Measurements from ENCODE around the gene EBF3. TPM values are rescaled to one million over a fixed set of nuclear protein-coding genes. Genes with fewer than 3 reads are reported as not detected.

The EBF3 gene
- total RNA-seq, 1 experiment from 2014 or later: 56.2 TPM

DNA sequence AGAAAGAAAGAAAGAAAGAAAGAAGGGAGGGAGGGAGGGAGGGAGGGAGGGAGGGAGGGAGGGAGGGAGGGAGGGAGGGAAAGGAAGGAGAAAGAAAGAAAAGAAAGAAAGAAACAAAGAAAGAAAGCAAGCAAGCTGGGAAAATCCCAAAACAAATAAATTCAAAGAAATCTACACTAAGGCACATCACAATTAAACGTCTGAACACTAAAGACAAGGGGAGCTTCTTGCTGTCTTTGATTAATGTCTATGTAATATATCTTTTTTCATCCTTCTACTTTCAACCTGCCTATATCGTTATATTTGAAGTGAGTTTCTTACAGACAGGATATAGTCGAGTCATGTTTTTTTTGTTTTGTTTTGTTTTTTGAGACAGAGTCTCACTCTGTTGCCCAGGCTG, 28.3 kb upstream of the EBF3 start:
- no peak for TF ChIP-seq EZH2 (IDR thresholded peaks at IDR 0.05; ENCODE audit: borderline replicate concordance, low read depth, low read length, poor library complexity, severe bottlenecking)
- TF ChIP-seq, protein P1, sequence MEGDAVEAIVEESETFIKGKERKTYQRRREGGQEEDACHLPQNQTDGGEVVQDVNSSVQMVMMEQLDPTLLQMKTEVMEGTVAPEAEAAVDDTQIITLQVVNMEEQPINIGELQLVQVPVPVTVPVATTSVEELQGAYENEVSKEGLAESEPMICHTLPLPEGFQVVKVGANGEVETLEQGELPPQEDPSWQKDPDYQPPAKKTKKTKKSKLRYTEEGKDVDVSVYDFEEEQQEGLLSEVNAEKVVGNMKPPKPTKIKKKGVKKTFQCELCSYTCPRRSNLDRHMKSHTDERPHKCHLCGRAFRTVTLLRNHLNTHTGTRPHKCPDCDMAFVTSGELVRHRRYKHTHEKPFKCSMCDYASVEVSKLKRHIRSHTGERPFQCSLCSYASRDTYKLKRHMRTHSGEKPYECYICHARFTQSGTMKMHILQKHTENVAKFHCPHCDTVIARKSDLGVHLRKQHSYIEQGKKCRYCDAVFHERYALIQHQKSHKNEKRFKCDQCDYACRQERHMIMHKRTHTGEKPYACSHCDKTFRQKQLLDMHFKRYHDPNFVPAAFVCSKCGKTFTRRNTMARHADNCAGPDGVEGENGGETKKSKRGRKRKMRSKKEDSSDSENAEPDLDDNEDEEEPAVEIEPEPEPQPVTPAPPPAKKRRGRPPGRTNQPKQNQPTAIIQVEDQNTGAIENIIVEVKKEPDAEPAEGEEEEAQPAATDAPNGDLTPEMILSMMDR (conservative IDR thresholded peaks at IDR 0.05; ENCODE audit: low read depth, low read length): no peak
- Histone ChIP-seq H3K9me3 (ENCODE audit: low read depth, low read length, poor library complexity, severe bottlenecking) (no peaks in the 10 kb centered on the region), H3K36me3 (ENCODE audit: insufficient read depth, low read length, poor library complexity, severe bottlenecking) (no peaks in the 10 kb centered on the region), H3K27me3 (replicated peaks; ENCODE audit: insufficient read depth, low read depth, low read length, poor library complexity) (peaks cover 46% of the 10 kb centered on the region), H3K4me3 (ENCODE audit: low read depth, low read length, poor library complexity, severe bottlenecking) (no peak overlapping the region), H3K27ac (ENCODE audit: low read depth, low read length, poor library complexity, severe bottlenecking) (no peak overlapping the region), H3K4me1 (ENCODE audit: insufficient read depth, low read length, poor library complexity, severe bottlenecking) (no peaks in the 10 kb centered on the region)
- intact Hi-C loops (cut with micrococcal nuclease; ENCODE audit: unreplicated experiment): no loop called here
- no peak for DNase-seq (ENCODE audit: low spot score)
- no TSS peak for BruUV-seq (replicated peaks)
- CTCF ChIA-PET: no interaction called here
- POLR2A ChIA-PET (ENCODE audit: low non-redundant PET): no interaction called here

DNA sequence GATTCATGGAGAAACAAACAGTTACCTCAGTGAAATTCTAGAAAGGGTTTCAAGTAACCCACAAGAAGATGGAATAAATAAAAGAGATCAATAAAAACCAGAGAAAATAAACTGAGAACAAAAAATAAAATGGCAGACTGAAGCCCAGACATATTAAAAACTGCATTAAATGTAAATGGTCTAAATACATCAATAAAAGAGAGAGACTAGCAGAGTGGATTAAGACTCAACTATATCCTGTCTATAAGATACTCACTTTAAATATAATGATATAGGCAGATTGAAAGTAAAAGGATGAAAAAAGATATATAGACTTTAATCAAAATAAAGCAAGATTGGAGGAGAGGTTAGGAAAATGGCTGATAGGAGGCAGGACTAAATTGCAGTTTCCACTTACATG, 18.8 kb upstream of the EBF3 start:
- Histone ChIP-seq H3K27ac (ENCODE audit: low read depth, low read length, poor library complexity, severe bottlenecking) (no peak overlapping the region), H3K36me3 (ENCODE audit: insufficient read depth, low read length, poor library complexity, severe bottlenecking) (no peaks in the 10 kb centered on the region), H3K27me3 (replicated peaks; ENCODE audit: insufficient read depth, low read depth, low read length, poor library complexity) (peaks cover 8% of the 10 kb centered on the region), H3K9me3 (ENCODE audit: low read depth, low read length, poor library complexity, severe bottlenecking) (peaks cover 10% of the 10 kb centered on the region), H3K4me1 (ENCODE audit: insufficient read depth, low read length, poor library complexity, severe bottlenecking) (no peaks in the 10 kb centered on the region), H3K4me3 (ENCODE audit: low read depth, low read length, poor library complexity, severe bottlenecking) (no peak overlapping the region)
- BruUV-seq (replicated peaks): no TSS peak
- no peak for DNase-seq (ENCODE audit: low spot score)
- ChIA-PET POLR2A (ENCODE audit: low non-redundant PET) (no interaction called here), CTCF (interaction anchor here (0.6 kb wide), 1 partner anchor 1691 kb away, joined by 3 read pairs; no protein-coding TSS in a partner anchor)
- intact Hi-C loops (cut with micrococcal nuclease; ENCODE audit: unreplicated experiment): no loop called here
- TF ChIP-seq EZH2 (IDR thresholded peaks at IDR 0.05; ENCODE audit: borderline replicate concordance, low read depth, low read length, poor library complexity, severe bottlenecking): no peak
- TF ChIP-seq, protein P1 (conservative IDR thresholded peaks at IDR 0.05; ENCODE audit: low read depth, low read length): no peak

DNA sequence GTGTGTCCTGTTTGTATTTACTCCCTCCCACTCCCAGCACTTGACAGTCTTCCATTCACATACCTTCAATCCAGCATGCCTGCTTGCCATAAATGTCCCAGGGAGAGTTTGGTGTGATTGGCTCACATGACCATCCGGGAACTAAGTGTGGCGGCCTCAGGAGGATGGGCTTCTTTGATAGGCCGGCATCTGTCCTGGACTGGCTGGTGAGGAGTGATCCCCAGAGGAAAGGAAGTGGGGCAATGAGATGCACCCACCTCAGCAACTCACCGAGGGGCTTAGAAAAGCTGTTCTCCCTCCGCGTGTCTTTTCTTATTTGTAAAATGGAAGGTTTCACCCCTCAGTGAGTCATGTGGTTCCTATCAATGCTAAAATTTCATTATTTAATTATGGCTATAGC, 14.9 kb upstream of the EBF3 start:
- no peak for DNase-seq (ENCODE audit: low spot score)
- peaks cover 9% of the 10 kb centered on the region for H3K27me3 ChIP-seq (replicated peaks; ENCODE audit: insufficient read depth, low read depth, low read length, poor library complexity)
- no TSS peak for BruUV-seq (replicated peaks)
- ChIA-PET CTCF (no interaction called here), POLR2A (ENCODE audit: low non-redundant PET) (no interaction called here)
- no peak overlapping the region for H3K4me3 ChIP-seq (ENCODE audit: low read depth, low read length, poor library complexity, severe bottlenecking)
- H3K27ac ChIP-seq (ENCODE audit: low read depth, low read length, poor library complexity, severe bottlenecking): no peak overlapping the region
- no peaks in the 10 kb centered on the region for H3K4me1 ChIP-seq (ENCODE audit: insufficient read depth, low read length, poor library complexity, severe bottlenecking)
- H3K36me3 ChIP-seq (ENCODE audit: insufficient read depth, low read length, poor library complexity, severe bottlenecking): no peaks in the 10 kb centered on the region
- intact Hi-C loops (cut with micrococcal nuclease; ENCODE audit: unreplicated experiment): loop anchor here (10.0 kb wide), 1 partner anchor 146 kb away; no protein-coding TSS in a partner anchor
- peaks cover 10% of the 10 kb centered on the region for H3K9me3 ChIP-seq (ENCODE audit: low read depth, low read length, poor library complexity, severe bottlenecking)
- TF ChIP-seq, protein P1 (conservative IDR thresholded peaks at IDR 0.05; ENCODE audit: low read depth, low read length): no peak
- no peak for TF ChIP-seq EZH2 (IDR thresholded peaks at IDR 0.05; ENCODE audit: borderline replicate concordance, low read depth, low read length, poor library complexity, severe bottlenecking)

Data from A673 (cell line).